Activated CD4-positive, alpha-beta T cell treated with anti-CD3 and anti-CD28 coated beads for 36 hours (primary cell): ENCODE data around the gene SLC17A6. TPM values are rescaled to one million over a fixed set of nuclear protein-coding genes. Genes with fewer than 3 reads are reported as not detected.

Source experiments
- ATAC-seq: fragments of 200-7000 bp; cut with Tn5 transposase; one replicate; pipeline ENCODE4 v1.10.0; 2021; ENCODE audit warnings: mild to moderate bottlenecking, moderate library complexity
- CTCF ChIA-PET: fragments of 350-600 bp; sonication (Branson Sonifier 250); formaldehyde crosslinking; loops from one replicate; lab custom pipeline; 2021; ENCODE audit warnings: antibody characterized with exemption; lab: Charles Lee
- POLR2A ChIA-PET: fragments of 350-600 bp; sonication (Branson Sonifier 250); formaldehyde crosslinking; loops from one replicate; lab custom pipeline; 2021; ENCODE audit warnings: antibody characterized with exemption, inconsistent platforms; lab: Charles Lee
- DNase-seq: peaks from one replicate; pipeline ENCODE4 v3.0.0-alpha.2; 2020
- H3K27ac Mint-ChIP-seq: one replicate; pipeline ENCODE4 v1.8.0; 2021; ENCODE audit warnings: mixed read lengths
- H3K27me3 Mint-ChIP-seq: one replicate; pipeline ENCODE4 v1.8.0; 2021; ENCODE audit warnings: mixed read lengths
- H3K36me3 Mint-ChIP-seq: one replicate; pipeline ENCODE4 v1.8.0; 2021; ENCODE audit warnings: low read depth, mixed read lengths
- H3K4me1 Mint-ChIP-seq: one replicate; pipeline ENCODE4 v1.8.0; 2021; ENCODE audit warnings: mixed read lengths
- H3K4me3 Mint-ChIP-seq: one replicate; pipeline ENCODE4 v1.8.0; 2021; ENCODE audit warnings: mild to moderate bottlenecking, moderate library complexity, mixed read lengths
- H3K9me3 Mint-ChIP-seq: one replicate; pipeline ENCODE4 v1.8.0; 2021; ENCODE audit warnings: low read depth, mixed read lengths
- intact Hi-C, 2 experiments: fragments of 100-400 bp; cut with DNase I in 1 of 2; cut with micrococcal nuclease in 1 of 2; formaldehyde crosslinking; loops; one replicate each; pipeline versions ENCODE4 v1.14.2 to v1.15.1; 2022 to 2024; cut with DNase I, micrococcal nuclease
- total RNA-seq, 2 experiments: library from RNA; stranded (reverse); gene quantifications; one replicate each; pipeline ENCODE4 v1.2.3, GENCODE V29; 2021

The SLC17A6 gene
- total RNA-seq, 2 experiments from 2014 or later: not detected

DNA sequence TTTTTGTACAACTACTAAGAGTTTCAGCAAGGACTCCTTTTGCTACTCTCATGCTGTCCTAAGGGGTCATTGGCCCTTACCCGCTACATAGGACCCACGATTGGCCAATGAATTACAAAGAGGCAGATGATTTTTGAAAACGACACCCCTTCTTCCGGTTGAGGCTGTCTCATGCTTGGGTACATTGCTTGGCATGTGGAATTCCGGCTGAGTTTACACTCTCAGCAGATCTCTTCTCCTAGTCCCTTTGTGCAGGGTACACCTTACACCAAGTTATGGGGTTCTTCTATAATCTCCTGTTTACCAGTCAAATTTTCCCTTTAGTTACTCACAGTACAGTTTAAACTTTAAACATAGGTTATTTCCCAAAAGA lies 52.1 kb downstream of the SLC17A6 start:
- CTCF ChIA-PET: no interaction called here
- Mint-ChIP-seq H3K4me1 (no peaks in the 10 kb centered on the region), H3K27me3 (peaks cover 10% of the 10 kb centered on the region), H3K36me3 (no peaks in the 10 kb centered on the region), H3K4me3 (no peak overlapping the region), H3K27ac (no peak overlapping the region), H3K9me3 (no peaks in the 10 kb centered on the region)
- no peak for DNase-seq
- intact Hi-C loops: no loop called here
- no peak for ATAC-seq
- POLR2A ChIA-PET: no interaction called here

- DNase-seq: no peak
- intact Hi-C loops: no loop called here
- Mint-ChIP-seq H3K9me3 (no peaks in the 10 kb centered on the region), H3K36me3 (no peaks in the 10 kb centered on the region), H3K27ac (no peak overlapping the region), H3K27me3 (peaks cover 4% of the 10 kb centered on the region), H3K4me3 (no peak overlapping the region), H3K4me1 (no peaks in the 10 kb centered on the region)
- CTCF ChIA-PET: interaction anchor here (0.7 kb wide), 1 partner anchor 75 kb away, joined by 4 read pairs; no protein-coding TSS in a partner anchor
- ATAC-seq: no peak
- POLR2A ChIA-PET: no interaction called here
These were observed 54.4 kb downstream of the SLC17A6 start for GRCh38 chr11:22392561-22392960.

DNA sequence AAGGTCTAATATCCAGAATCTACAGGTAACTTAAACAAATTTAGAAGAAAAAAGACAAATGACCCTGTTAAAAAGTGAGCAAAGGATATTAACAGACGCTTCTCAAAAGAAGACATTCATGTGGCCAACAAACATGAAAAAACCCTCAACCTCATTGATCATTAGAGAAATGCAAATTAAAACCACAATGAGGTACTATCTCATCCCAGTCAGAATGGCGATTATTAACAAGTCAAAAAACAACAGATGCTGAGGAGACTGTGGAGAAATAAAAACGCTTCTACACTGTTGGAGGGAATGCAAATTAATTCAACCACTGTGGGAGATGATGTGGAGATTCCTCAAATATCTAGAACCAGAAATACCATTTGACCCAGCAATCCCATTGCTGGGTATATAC lies 67.2 kb downstream of the SLC17A6 start:
- no peak for DNase-seq
- Mint-ChIP-seq H3K4me3 (no peak overlapping the region), H3K9me3 (no peaks in the 10 kb centered on the region), H3K27me3 (peaks cover 9% of the 10 kb centered on the region), H3K27ac (no peak overlapping the region), H3K36me3 (no peaks in the 10 kb centered on the region), H3K4me1 (no peaks in the 10 kb centered on the region)
- POLR2A ChIA-PET: no interaction called here
- CTCF ChIA-PET: interaction anchor here (0.6 kb wide), 1 partner anchor 36 kb away, joined by 3 read pairs; no protein-coding TSS in a partner anchor
- no peak for ATAC-seq
- intact Hi-C loops: no loop called here

DNA sequence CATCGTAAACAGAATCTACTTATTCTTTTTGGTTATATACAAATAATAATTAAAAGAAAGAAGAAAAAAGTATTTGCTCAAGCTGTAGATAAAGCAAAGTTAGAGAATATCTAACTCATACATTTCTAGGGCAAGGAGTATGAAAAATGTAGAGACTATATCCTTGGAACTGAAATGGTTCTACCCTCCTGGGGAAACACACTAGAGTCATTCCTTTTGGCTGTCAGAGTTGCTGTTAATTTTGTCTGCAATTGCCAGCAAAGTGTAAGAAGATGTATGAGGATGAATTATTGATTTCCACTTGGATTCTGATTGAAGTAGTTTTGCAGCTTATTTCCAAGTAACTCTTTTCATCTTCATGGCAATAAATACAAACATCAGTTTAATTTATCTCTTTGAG lies 69.1 kb downstream of the SLC17A6 start:
- POLR2A ChIA-PET: no interaction called here
- DNase-seq (no peak), ATAC-seq (no peak)
- H3K27me3 Mint-ChIP-seq: peaks cover 9% of the 10 kb centered on the region
- CTCF ChIA-PET: no interaction called here
- intact Hi-C loops: no loop called here
- no peaks in the 10 kb centered on the region for H3K9me3 Mint-ChIP-seq
- no peaks in the 10 kb centered on the region for H3K36me3 Mint-ChIP-seq
- no peaks in the 10 kb centered on the region for H3K4me1 Mint-ChIP-seq
- no peak overlapping the region for H3K27ac Mint-ChIP-seq
- H3K4me3 Mint-ChIP-seq: no peak overlapping the region

- no peak overlapping the region for H3K27ac Mint-ChIP-seq
- H3K36me3 Mint-ChIP-seq: no peaks in the 10 kb centered on the region
- POLR2A ChIA-PET: no interaction called here
- intact Hi-C loops: no loop called here
- no peak overlapping the region for H3K4me3 Mint-ChIP-seq
- DNase-seq (no peak), ATAC-seq (no peak)
- H3K9me3 Mint-ChIP-seq: no peaks in the 10 kb centered on the region
- peaks cover 9% of the 10 kb centered on the region for H3K27me3 Mint-ChIP-seq
- H3K4me1 Mint-ChIP-seq: no peaks in the 10 kb centered on the region
- CTCF ChIA-PET: interaction anchor here (0.7 kb wide), 1 partner anchor 372 kb away, joined by 3 read pairs; no protein-coding TSS in a partner anchor
These were observed 69.7 kb downstream of the SLC17A6 start for GRCh38 chr11:22407921-22408320.

DNA sequence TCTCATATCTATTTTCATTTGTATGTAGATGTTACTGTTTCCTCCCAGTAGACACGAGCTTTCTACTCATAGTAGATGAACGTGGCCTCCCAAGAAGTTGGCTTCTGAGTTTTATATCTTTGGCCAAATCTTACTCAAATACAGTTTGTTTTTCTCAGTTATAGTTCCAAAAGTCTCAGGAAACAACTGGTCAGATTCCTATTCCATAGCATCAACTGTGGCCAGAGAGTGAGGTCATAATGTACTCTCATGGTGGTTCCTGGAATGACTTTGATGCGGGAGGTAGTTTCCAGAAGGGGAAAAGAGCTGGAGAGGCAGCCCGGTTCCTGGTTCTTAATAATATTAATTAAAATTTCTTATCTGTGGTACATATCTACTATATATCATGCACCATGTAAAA lies 77.3 kb downstream of the SLC17A6 start:
- DNase-seq (no peak), ATAC-seq (no peak)
- Mint-ChIP-seq H3K9me3 (no peaks in the 10 kb centered on the region), H3K36me3 (no peaks in the 10 kb centered on the region), H3K27me3 (peaks cover 3% of the 10 kb centered on the region), H3K4me3 (no peak overlapping the region), H3K27ac (no peak overlapping the region), H3K4me1 (no peaks in the 10 kb centered on the region)
- intact Hi-C loops: no loop called here
- ChIA-PET POLR2A (no interaction called here), CTCF (interaction anchor here (1.0 kb wide), 1 partner anchor 11 kb away, joined by 3 read pairs; no protein-coding TSS in a partner anchor)

GRCh38 chr11:22416462-22416861 lies 78.3 kb downstream of the SLC17A6 start:
- ATAC-seq: no peak
- no peaks in the 10 kb centered on the region for H3K9me3 Mint-ChIP-seq
- peaks cover 7% of the 10 kb centered on the region for H3K27me3 Mint-ChIP-seq
- no peak overlapping the region for H3K27ac Mint-ChIP-seq
- intact Hi-C loops: no loop called here
- DNase-seq: no peak
- no peak overlapping the region for H3K4me3 Mint-ChIP-seq
- ChIA-PET POLR2A (no interaction called here), CTCF (interaction anchor here (0.6 kb wide), 1 partner anchor 312 kb away, joined by 4 read pairs; no protein-coding TSS in a partner anchor)
- no peaks in the 10 kb centered on the region for H3K36me3 Mint-ChIP-seq
- H3K4me1 Mint-ChIP-seq: no peaks in the 10 kb centered on the region

DNA sequence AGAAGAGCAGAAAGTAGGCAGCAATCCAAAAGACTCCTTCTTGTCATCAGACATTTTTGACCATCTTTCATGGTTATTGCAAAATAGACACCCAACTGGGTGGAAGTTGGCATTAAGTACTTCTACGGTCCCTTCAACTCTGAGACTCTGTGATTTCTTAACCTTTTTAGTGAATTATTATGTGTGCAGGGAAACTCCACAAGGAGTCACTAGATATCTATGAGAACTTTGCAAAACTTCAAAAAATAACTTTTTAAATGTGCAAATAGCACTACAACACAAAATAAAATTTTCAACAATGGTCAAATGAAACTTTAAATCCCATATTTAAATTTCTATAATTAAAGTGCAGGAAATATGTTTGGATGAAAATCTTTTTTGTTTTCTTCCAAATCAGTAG lies 88.7 kb downstream of the SLC17A6 start:
- intact Hi-C loops: no loop called here
- Mint-ChIP-seq H3K9me3 (no peaks in the 10 kb centered on the region), H3K36me3 (no peaks in the 10 kb centered on the region), H3K27me3 (peaks cover 7% of the 10 kb centered on the region), H3K4me3 (no peak overlapping the region), H3K4me1 (no peaks in the 10 kb centered on the region), H3K27ac (no peak overlapping the region)
- POLR2A ChIA-PET: no interaction called here
- no peak for ATAC-seq
- CTCF ChIA-PET: no interaction called here
- no peak for DNase-seq

Other genes with a start within 250 kb of the SLC17A6 start
- gene ANO5, start 145.3 kb upstream of the SLC17A6 start, total RNA-seq: under 1 TPM; 0.02 to 0.05 TPM